IPS-20b (cell line): ENCODE results near the gene DARS2.

ENCODE experiments used
- H3K27ac ChIP-seq: one replicate; pipeline ENCODE4 v1.5.1; 2013; ENCODE audit warnings: low read length
- H3K27me3 ChIP-seq: 2 replicates; pipeline ENCODE4 v1.6.1; 2013; ENCODE audit warnings: mild to moderate bottlenecking, low read length, inconsistent platforms; ENCODE audit not compliant: insufficient read depth
- H3K36me3 ChIP-seq: 2 replicates; pipeline ENCODE4 v1.6.1; 2013; ENCODE audit warnings: low read depth, mild to moderate bottlenecking, inconsistent platforms, low read length, moderate library complexity; ENCODE audit not compliant: insufficient read depth
- H3K4me1 ChIP-seq: 2 replicates; pipeline ENCODE4 v1.6.1; 2013; ENCODE audit warnings: mild to moderate bottlenecking, control low read depth, inconsistent platforms, low read length, moderate library complexity; ENCODE audit not compliant: insufficient read depth
- H3K4me3 ChIP-seq: 2 replicates; pipeline ENCODE4 v1.5.1; 2013; ENCODE audit warnings: mild to moderate bottlenecking, low read length, inconsistent platforms
- H3K9ac ChIP-seq: 2 replicates; pipeline ENCODE4 v1.6.1; 2013; ENCODE audit warnings: low read depth, mild to moderate bottlenecking, inconsistent platforms, low read length, moderate library complexity
- H3K9me3 ChIP-seq: 2 replicates; pipeline ENCODE4 v1.6.1; 2013; ENCODE audit warnings: mild to moderate bottlenecking, low read depth, low read length, inconsistent platforms; ENCODE audit not compliant: insufficient read depth

Gene DARS2

DNA sequence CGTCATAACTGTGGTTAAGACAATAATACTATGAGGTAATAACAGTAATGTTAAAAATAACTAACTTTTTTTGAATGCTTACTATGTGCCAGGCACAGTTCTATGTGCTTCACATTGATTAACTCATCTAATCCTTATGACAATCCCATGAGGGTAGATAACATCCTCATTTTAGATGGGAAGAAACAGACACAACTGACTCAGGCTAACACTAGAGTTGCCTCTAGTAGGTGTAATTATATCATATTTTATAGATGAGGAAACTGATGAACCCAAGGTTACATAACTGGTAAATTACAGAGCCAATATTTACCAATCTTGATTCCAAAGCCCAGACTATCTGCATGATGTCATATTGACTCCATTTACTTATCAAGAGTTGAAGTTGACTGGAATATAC, 69.1 kb downstream of the DARS2 start:
- H3K36me3 ChIP-seq = no peaks in the 10 kb centered on the region
- H3K9me3 ChIP-seq = no peaks in the 10 kb centered on the region
- H3K4me3 ChIP-seq = no peak overlapping the region
- peaks cover 8% of the 10 kb centered on the region; the same call in 1 of the 2 replicates for H3K4me1 ChIP-seq
- H3K27ac ChIP-seq = no peak overlapping the region
- no peaks in the 10 kb centered on the region for H3K27me3 ChIP-seq
- no peak overlapping the region for H3K9ac ChIP-seq

DNA sequence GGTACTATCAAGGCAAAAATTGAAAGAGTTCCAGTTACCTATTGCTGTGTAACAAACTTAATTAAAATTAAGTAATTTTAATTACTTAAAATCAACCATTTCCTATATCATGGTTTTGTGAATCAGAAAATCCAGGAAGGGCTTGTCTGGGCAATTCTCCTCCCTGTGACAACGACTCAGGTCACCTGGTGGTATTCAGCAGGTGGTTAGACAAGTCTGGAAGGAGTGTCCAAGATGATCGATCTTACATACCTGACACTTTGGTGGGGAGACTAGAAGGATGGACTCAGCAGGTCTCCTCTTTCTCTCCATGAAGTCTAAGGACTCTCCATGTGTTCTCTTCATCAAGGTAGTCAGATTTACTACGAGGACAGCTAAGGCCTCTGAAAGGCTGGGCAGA, 69.7 kb downstream of the DARS2 start:
- H3K9me3 ChIP-seq = no peaks in the 10 kb centered on the region
- H3K27me3 ChIP-seq = no peaks in the 10 kb centered on the region
- H3K36me3 ChIP-seq = no peaks in the 10 kb centered on the region
- H3K4me1 ChIP-seq = peaks cover 2% of the 10 kb centered on the region; the same call in 1 of the 2 replicates
- no peak overlapping the region for H3K4me3 ChIP-seq
- H3K9ac ChIP-seq = no peak overlapping the region
- H3K27ac ChIP-seq = no peak overlapping the region

DNA sequence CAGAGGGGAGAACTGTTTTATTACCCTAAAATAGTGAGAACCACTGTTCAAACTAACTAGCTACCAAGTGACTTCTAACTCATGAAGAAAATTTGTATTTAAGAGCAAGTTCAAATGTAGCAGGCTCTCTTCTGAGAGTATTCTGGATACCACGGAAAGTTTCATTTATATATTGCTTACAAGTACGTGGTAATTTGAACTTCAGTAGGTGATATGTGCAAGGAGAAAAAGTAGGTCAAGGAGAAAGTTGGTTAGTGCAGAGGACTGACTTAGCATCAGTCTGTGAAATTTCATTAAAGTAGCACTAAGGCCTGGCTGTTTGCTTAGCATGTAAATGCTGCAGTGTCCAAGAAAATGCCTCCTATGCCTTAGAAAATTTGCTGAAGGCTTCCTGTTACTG, 76.0 kb downstream of the DARS2 start:
- Histone ChIP-seq H3K27me3 (no peaks in the 10 kb centered on the region), H3K4me3 (no peak overlapping the region), H3K9ac (no peak overlapping the region), H3K9me3 (no peaks in the 10 kb centered on the region), H3K4me1 (peaks cover 29% of the 10 kb centered on the region), H3K27ac (no peak overlapping the region), H3K36me3 (no peaks in the 10 kb centered on the region)

DNA sequence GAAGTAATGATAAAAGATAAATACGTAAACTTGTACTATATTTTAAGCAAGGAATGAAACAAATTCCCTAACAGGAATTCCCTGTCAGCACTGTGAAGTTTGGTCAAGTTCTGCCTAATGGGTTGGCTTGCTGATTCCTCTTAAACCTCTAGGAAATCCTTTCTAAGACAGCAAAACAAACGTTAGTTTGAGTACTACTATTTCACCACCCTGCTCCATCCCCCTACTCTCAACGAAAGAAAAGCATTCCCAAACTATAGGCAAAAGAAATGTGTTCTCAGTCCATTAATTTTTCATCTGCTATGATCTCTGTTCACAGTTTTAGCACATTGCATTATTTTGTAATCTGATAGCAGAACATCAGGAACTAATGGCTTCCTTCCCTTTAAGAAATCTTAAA, 76.5 kb downstream of the DARS2 start:
- Histone ChIP-seq H3K36me3 (no peaks in the 10 kb centered on the region), H3K27me3 (no peaks in the 10 kb centered on the region), H3K27ac (no peak overlapping the region), H3K9me3 (no peaks in the 10 kb centered on the region), H3K9ac (no peak overlapping the region), H3K4me3 (no peak overlapping the region), H3K4me1 (peaks cover 29% of the 10 kb centered on the region)

DNA sequence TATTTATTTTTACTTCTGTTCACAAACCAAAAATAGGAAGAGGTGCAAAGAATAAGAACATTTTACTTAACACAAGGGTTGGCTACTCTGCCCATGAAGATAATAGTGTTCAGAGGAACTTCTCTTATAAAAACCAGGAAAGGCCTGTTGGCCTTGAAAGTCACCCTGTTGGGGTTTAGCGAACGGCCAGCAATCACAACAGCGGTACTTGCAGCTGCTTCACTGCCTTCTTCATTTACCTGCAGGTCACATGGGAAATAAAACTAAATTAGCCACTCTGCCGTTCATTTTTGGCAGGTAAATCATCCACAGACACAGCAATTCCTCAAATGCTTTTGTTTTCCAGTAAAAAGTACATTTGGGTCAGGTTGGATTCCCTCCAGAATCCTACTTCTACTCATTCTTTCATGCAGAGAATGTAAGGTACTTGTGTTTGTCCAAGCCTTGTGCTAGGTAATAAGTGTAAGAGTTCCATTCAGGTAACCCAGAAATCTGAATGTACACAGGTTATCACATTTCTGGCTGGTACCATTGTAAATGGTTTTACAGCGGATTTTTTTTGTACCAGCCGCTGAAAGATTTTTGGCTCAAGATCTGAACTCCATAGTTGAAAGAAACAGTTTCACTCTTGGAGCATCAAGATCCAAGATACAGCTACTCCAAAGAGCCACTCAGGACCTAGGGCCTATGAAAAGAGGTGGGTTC, 79.5 kb downstream of the DARS2 start:
- Histone ChIP-seq H3K27ac (no peak overlapping the region), H3K27me3 (no peaks in the 10 kb centered on the region), H3K4me1 (peaks cover 29% of the 10 kb centered on the region), H3K36me3 (no peaks in the 10 kb centered on the region), H3K9ac (no peak overlapping the region), H3K4me3 (no peak overlapping the region), H3K9me3 (no peaks in the 10 kb centered on the region)
